Panc1 (cell line): ENCODE data around the gene NDUFAF5. TPM values are rescaled to one million over a fixed set of nuclear protein-coding genes. Genes with fewer than 3 reads are reported as not detected.

Experiments
- ATAC-seq: fragments of 200-7000 bp; cut with Tn5 transposase; 2 replicates; pipeline ENCODE4 v1.9.1; 2020; ENCODE audit warnings: mild to moderate bottlenecking, moderate library complexity
- BruUV-seq: library from RNA; stranded (reverse); fragments of 400-500 nt; replicated peaks from 2 replicates; lab custom pipeline; 2021; lab: Mats Ljungman, UMichigan
- CTCF ChIA-PET: fragments of 300-600 bp; sonication (Branson Sonifier 250); formaldehyde crosslinking; loops from one replicate; lab custom pipeline; 2022; ENCODE audit warnings: antibody characterized with exemption; lab: Charles Lee
- POLR2A ChIA-PET: fragments of 300-600 bp; sonication (Branson Sonifier 250); formaldehyde crosslinking; loops from one replicate; lab custom pipeline; 2022; ENCODE audit warnings: antibody characterized with exemption; lab: Charles Lee
- DNase-seq: peaks from one replicate; pipeline ENCODE4 v3.0.0-alpha.2; 2010; ENCODE audit warnings: low read depth, low spot score
- H3K27ac ChIP-seq: 2 replicates; pipeline ENCODE4 v1.5.1; 2011; ENCODE audit warnings: mild to moderate bottlenecking, low read length, inconsistent platforms
- H3K27me3 ChIP-seq: fragments of 200-500 bp; sonication (Bioruptor generic); 2 replicates; pipeline ENCODE4 v1.6.0; 2014; ENCODE audit warnings: low read length, inconsistent platforms; ENCODE audit not compliant: control insufficient read depth, insufficient read depth
- H3K36me3 ChIP-seq: fragments of 200-500 bp; sonication (Bioruptor generic); 2 replicates; pipeline ENCODE4 v1.5.1; 2014; ENCODE audit warnings: inconsistent platforms, mild to moderate bottlenecking, low read length, moderate library complexity; ENCODE audit not compliant: control insufficient read depth, insufficient read depth
- H3K4me1 ChIP-seq: 2 replicates; pipeline ENCODE4 v1.5.1; 2011; ENCODE audit warnings: inconsistent platforms, mild to moderate bottlenecking, low read length, moderate library complexity; ENCODE audit not compliant: control insufficient read depth, insufficient read depth
- H3K4me3 ChIP-seq, 2 experiments: 2 replicates each; pipeline ENCODE4 v1.5.1; 2011 to 2012; ENCODE audit warnings: low read depth in 2 of 2, low read length in 2 of 2, mild to moderate bottlenecking in 2 of 2, inconsistent platforms in 1 of 2, moderate library complexity in 1 of 2
- H3K9me3 ChIP-seq: fragments of 200-500 bp; sonication (Bioruptor generic); 2 replicates; pipeline ENCODE4 v1.5.1; 2014; ENCODE audit warnings: low read depth, mild to moderate bottlenecking, inconsistent platforms, low read length, moderate library complexity; ENCODE audit not compliant: control insufficient read depth, insufficient read depth
- POLR2AphosphoS5 ChIP-seq: IDR thresholded peaks from 2 replicates; pipeline ENCODE4 v1.6.1; 2012; ENCODE audit warnings: mild to moderate bottlenecking, low read depth, low read length, moderate library complexity
- SIN3A ChIP-seq: IDR thresholded peaks from 2 replicates; pipeline ENCODE4 v1.6.1; 2012; ENCODE audit warnings: low read depth, mild to moderate bottlenecking, low read length, moderate library complexity, borderline replicate concordance; ENCODE audit not compliant: insufficient read depth
- TCF7L2 ChIP-seq: IDR thresholded peaks from 2 replicates; pipeline ENCODE4 v1.6.1; 2011; ENCODE audit warnings: mild to moderate bottlenecking, low read depth, low read length, inconsistent platforms
- in situ Hi-C: cut with HindIII; loops from 2 replicates; pipeline ENCODE4 v1.10.0; 2016; ENCODE audit warnings: low sequenced_read_pairs, low pct_unique_long_range_greater_than_20kb
- intact Hi-C: fragments of 100-400 bp; cut with micrococcal nuclease; formaldehyde crosslinking; loops from one replicate; pipeline ENCODE4 v1.10.0; 2022; ENCODE audit not compliant: unreplicated experiment
- total RNA-seq: library from RNA; stranded (reverse); gene quantifications from one replicate; pipeline ENCODE4 v1.2.1, GENCODE V29; 2021; ENCODE audit not compliant: unreplicated experiment
- TF ChIP-seq, protein P1 (sequence below): fragments of 450-650 bp; IDR thresholded peaks from 2 replicates; pipeline ENCODE4 v1.5.1; 2017; ENCODE audit warnings: mild to moderate bottlenecking
- TF ChIP-seq, protein P2 (sequence below), 2 experiments: IDR thresholded peaks; 2 replicates each; pipeline ENCODE4 v1.6.1; 2011 to 2012; ENCODE audit warnings: low read depth in 2 of 2, control low read depth in 1 of 2, low read length in 1 of 2, mild to moderate bottlenecking in 1 of 2, moderate library complexity in 1 of 2; ENCODE audit not compliant: insufficient read depth in 1 of 2

NDUFAF5 gene
- total RNA-seq, 1 experiment from 2014 or later = 23.0 TPM

DNA sequence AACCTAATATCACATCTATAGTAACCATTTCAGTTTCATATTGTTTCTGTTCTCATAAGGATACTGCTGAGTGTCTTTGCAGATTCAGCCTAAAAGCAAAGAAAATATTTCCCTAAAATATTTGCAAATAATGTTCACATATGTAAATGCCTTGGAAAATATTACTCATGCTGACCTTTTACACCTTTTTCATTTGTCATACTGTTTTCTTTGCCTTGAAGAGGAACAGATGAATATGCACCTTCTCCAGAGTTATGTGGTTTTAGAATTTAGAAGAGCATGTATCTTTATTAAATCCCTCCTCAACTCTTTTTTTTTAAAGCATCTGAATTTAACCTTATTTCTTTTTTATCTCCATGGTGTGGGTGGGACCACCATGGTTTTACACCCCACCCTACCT, 32.5 kb downstream of the NDUFAF5 start:
- in situ Hi-C loops (no loop called here), intact Hi-C loops (no loop called here)
- no peak overlapping the region for H3K27ac ChIP-seq
- peaks cover 25% of the 10 kb centered on the region for H3K36me3 ChIP-seq
- no peaks in the 10 kb centered on the region for H3K4me1 ChIP-seq
- no TSS peak for BruUV-seq
- ATAC-seq (no peak), DNase-seq (peak; percentile 4)
- ChIA-PET CTCF (no interaction called here), POLR2A (no interaction called here)
- no peak overlapping the region for H3K4me3 ChIP-seq
- TF ChIP-seq POLR2AphosphoS5 (no peak), TCF7L2 (no peak), SIN3A (no peak)
- no peaks in the 10 kb centered on the region for H3K27me3 ChIP-seq
- no peaks in the 10 kb centered on the region for H3K9me3 ChIP-seq

DNA sequence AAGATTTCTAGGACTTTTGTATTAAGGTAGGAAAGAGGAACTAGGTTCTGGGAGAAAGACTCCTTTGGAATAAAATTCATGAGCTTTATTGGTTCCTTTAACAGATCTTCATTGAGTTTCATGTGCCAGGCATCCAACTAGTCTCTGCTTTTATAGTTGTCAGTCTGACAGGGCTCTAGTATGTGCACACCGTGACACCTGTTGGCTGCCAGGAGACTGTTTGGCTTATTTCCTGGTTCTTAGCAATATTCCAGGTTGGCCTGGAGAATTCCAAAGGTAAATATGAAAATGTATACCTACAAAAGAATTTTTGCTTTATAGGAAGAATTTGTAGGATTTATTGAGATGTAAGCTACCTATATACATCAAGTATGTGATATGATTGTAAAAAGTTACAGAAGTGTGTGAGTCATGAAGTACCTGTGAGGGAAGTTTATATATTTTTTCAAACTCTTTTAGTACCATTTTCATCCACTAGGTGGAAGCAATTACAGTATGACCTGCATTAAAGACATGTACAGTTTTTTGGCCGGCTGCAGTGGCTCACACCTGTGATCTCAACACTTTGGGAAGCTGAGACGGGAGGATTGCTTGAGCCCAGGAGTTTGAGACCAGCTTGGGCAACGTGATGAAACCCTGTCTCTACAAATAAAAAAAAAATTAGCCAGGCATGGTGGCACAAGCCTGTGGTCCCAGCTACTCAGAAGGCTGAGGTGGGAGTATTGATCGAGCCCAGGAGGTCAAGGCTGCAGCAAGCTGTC, 35.2 kb downstream of the NDUFAF5 start:
- ATAC-seq (peak; percentile 82), DNase-seq (peak; percentile 30)
- intact Hi-C loops (loop anchor here (1.0 kb wide), 1 partner anchor 235 kb away; no protein-coding TSS in a partner anchor), in situ Hi-C loops (no loop called here)
- Histone ChIP-seq H3K36me3 (peaks cover 22% of the 10 kb centered on the region), H3K4me3 (no peak overlapping the region), H3K4me1 (no peaks in the 10 kb centered on the region), H3K27me3 (no peaks in the 10 kb centered on the region), H3K9me3 (no peaks in the 10 kb centered on the region), H3K27ac (no peak overlapping the region)
- POLR2A ChIA-PET = no interaction called here
- no TSS peak for BruUV-seq
- CTCF ChIA-PET = interaction anchor here (0.6 to 2.5 kb wide), 3 partner anchors 32 to 234 kb away, joined by 3 to 7 read pairs (median 4); no protein-coding TSS in a partner anchor
- TF ChIP-seq, protein P1, sequence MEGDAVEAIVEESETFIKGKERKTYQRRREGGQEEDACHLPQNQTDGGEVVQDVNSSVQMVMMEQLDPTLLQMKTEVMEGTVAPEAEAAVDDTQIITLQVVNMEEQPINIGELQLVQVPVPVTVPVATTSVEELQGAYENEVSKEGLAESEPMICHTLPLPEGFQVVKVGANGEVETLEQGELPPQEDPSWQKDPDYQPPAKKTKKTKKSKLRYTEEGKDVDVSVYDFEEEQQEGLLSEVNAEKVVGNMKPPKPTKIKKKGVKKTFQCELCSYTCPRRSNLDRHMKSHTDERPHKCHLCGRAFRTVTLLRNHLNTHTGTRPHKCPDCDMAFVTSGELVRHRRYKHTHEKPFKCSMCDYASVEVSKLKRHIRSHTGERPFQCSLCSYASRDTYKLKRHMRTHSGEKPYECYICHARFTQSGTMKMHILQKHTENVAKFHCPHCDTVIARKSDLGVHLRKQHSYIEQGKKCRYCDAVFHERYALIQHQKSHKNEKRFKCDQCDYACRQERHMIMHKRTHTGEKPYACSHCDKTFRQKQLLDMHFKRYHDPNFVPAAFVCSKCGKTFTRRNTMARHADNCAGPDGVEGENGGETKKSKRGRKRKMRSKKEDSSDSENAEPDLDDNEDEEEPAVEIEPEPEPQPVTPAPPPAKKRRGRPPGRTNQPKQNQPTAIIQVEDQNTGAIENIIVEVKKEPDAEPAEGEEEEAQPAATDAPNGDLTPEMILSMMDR = peak; percentile 74
- TF ChIP-seq, protein P2, sequence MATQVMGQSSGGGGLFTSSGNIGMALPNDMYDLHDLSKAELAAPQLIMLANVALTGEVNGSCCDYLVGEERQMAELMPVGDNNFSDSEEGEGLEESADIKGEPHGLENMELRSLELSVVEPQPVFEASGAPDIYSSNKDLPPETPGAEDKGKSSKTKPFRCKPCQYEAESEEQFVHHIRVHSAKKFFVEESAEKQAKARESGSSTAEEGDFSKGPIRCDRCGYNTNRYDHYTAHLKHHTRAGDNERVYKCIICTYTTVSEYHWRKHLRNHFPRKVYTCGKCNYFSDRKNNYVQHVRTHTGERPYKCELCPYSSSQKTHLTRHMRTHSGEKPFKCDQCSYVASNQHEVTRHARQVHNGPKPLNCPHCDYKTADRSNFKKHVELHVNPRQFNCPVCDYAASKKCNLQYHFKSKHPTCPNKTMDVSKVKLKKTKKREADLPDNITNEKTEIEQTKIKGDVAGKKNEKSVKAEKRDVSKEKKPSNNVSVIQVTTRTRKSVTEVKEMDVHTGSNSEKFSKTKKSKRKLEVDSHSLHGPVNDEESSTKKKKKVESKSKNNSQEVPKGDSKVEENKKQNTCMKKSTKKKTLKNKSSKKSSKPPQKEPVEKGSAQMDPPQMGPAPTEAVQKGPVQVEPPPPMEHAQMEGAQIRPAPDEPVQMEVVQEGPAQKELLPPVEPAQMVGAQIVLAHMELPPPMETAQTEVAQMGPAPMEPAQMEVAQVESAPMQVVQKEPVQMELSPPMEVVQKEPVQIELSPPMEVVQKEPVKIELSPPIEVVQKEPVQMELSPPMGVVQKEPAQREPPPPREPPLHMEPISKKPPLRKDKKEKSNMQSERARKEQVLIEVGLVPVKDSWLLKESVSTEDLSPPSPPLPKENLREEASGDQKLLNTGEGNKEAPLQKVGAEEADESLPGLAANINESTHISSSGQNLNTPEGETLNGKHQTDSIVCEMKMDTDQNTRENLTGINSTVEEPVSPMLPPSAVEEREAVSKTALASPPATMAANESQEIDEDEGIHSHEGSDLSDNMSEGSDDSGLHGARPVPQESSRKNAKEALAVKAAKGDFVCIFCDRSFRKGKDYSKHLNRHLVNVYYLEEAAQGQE (IDR thresholded peaks at IDR 0.05; ENCODE audit: insufficient read depth in 1 of 2, low read depth in 2 of 2, low read length in 1 of 2) = no peak

DNA sequence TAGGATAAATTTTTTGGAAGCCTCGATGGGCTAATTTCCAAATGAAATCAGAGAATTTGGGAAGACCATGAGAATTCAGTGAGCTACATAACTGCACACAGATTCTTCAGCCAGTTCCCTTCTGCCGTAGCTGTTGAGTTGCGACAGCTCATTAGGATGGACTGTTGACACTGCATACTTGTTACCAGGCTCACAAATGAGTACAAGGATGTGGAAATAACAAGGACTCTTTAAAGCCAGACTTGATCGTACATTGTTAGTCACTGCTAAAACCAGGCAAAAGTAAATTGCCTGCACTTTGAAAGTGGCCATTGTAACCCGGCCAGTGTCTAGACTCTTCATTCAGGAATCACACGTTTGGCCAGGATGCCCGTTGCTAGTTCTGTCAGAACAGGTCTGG, 37.0 kb downstream of the NDUFAF5 start:
- H3K36me3 ChIP-seq = peaks cover 9% of the 10 kb centered on the region
- intact Hi-C loops = no loop called here
- no peaks in the 10 kb centered on the region for H3K4me1 ChIP-seq
- BruUV-seq = no TSS peak
- no peaks in the 10 kb centered on the region for H3K9me3 ChIP-seq
- no peak overlapping the region for H3K27ac ChIP-seq
- POLR2A ChIA-PET = no interaction called here
- DNase-seq (no peak), ATAC-seq (no peak)
- CTCF ChIA-PET = no interaction called here
- peaks cover 2% of the 10 kb centered on the region; the same call in 1 of the 2 replicates for H3K27me3 ChIP-seq
- no peak overlapping the region for H3K4me3 ChIP-seq
- TF ChIP-seq TCF7L2 (no peak), POLR2AphosphoS5 (no peak), SIN3A (no peak)
- TF ChIP-seq, protein P1 = no peak
- in situ Hi-C loops = no loop called here
